Measurements from ENCODE around the gene IGF2BP3. TPM values are rescaled to one million over a fixed set of nuclear protein-coding genes. Genes with fewer than 3 reads are reported as not detected.

Gene IGF2BP3
- total and polyA plus RNA-seq, 10 of the 15 experiments (the other 5 are each of a cell fraction or from before 2014, with no cell fraction given): 4.6 to 61.2 (median 36.9) TPM

DNA sequence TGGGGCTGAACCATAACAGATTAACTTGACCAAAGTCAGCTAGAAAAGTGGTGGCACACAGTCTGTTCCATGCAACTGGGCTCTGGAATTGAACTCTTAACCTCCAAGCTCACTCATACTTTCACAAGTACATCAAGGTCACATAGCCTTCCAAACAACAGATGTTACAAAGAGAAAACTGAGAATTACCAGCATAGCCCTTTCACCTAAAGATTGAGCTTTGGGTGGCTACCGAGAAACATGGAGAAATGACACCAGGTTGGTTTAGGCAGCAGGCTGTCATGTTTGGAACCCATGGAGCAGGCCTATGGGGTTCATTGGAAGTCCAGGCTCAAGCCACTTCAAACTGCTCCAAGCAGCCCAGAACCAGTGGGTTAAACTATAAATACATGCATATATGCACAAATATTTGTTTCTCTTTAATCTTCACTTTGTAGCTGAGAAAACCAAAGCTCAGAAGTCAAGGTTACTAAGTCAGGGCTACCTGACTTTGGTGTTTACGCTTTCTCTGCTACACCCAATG lies 112.1 kb downstream of the IGF2BP3 start (continued):
- TF ChIP-seq, protein P1, sequence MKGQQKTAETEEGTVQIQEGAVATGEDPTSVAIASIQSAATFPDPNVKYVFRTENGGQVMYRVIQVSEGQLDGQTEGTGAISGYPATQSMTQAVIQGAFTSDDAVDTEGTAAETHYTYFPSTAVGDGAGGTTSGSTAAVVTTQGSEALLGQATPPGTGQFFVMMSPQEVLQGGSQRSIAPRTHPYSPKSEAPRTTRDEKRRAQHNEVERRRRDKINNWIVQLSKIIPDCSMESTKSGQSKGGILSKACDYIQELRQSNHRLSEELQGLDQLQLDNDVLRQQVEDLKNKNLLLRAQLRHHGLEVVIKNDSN (IDR thresholded peaks at IDR 0.05; ENCODE audit: borderline replicate concordance, extremely low read length, insufficient read depth, low read depth, low read length): no peak
- TF ChIP-seq KAT2A (conservative IDR thresholded peaks at IDR 0.05; ENCODE audit: control insufficient read depth, low read depth, low read length) (no peak), YBX1 (IDR thresholded peaks at IDR 0.05) (no peak), ZBED1 (IDR thresholded peaks at IDR 0.05; ENCODE audit: borderline replicate concordance) (no peak), CEBPB (IDR thresholded peaks at IDR 0.05; ENCODE audit: borderline replicate concordance in 1 of 2, low read depth in 2 of 2, low read length in 2 of 2) (no peak), IKZF2 (IDR thresholded peaks at IDR 0.05) (no peak), SMAD5 (IDR thresholded peaks at IDR 0.05; ENCODE audit: low read depth) (no peak)
- TF ChIP-seq, protein P2, sequence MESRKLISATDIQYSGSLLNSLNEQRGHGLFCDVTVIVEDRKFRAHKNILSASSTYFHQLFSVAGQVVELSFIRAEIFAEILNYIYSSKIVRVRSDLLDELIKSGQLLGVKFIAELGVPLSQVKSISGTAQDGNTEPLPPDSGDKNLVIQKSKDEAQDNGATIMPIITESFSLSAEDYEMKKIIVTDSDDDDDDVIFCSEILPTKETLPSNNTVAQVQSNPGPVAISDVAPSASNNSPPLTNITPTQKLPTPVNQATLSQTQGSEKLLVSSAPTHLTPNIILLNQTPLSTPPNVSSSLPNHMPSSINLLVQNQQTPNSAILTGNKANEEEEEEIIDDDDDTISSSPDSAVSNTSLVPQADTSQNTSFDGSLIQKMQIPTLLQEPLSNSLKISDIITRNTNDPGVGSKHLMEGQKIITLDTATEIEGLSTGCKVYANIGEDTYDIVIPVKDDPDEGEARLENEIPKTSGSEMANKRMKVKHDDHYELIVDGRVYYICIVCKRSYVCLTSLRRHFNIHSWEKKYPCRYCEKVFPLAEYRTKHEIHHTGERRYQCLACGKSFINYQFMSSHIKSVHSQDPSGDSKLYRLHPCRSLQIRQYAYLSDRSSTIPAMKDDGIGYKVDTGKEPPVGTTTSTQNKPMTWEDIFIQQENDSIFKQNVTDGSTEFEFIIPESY (IDR thresholded peaks at IDR 0.05): no peak
- TF ChIP-seq, protein P3, sequence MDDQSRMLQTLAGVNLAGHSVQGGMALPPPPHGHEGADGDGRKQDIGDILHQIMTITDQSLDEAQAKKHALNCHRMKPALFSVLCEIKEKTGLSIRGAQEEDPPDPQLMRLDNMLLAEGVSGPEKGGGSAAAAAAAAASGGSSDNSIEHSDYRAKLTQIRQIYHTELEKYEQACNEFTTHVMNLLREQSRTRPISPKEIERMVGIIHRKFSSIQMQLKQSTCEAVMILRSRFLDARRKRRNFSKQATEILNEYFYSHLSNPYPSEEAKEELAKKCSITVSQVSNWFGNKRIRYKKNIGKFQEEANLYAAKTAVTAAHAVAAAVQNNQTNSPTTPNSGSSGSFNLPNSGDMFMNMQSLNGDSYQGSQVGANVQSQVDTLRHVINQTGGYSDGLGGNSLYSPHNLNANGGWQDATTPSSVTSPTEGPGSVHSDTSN (IDR thresholded peaks at IDR 0.05; ENCODE audit: insufficient replicate concordance, low read depth, low read length): no peak

Measured in GM12878 (cell line).